GM18519 (cell line): ENCODE data around the gene TNFSF15.

Source experiments
- ATAC-seq: cut with Tn5 transposase; IDR thresholded peaks from one replicate; pipeline ENCODE4 v1.9.1; 2021; ENCODE audit warnings: mild to moderate bottlenecking, moderate library complexity; ENCODE audit not compliant: unreplicated experiment, low FRiP score

Gene TNFSF15

GRCh38 chr9:114805670-114806525, at the start of gene TNFSF15:
Gene TNFSF15 (minus strand): TSS chr9:114806039. CDS start chr9:114806012, 27 bp downstream.
- ATAC-seq = peak; percentile 81

GRCh38 chr9:114855488-114855887, 49.6 kb upstream of the TNFSF15 start:
- no peak for ATAC-seq

GRCh38 chr9:114854736-114855355, 49.0 kb upstream of the TNFSF15 start:
- ATAC-seq = no peak

DNA sequence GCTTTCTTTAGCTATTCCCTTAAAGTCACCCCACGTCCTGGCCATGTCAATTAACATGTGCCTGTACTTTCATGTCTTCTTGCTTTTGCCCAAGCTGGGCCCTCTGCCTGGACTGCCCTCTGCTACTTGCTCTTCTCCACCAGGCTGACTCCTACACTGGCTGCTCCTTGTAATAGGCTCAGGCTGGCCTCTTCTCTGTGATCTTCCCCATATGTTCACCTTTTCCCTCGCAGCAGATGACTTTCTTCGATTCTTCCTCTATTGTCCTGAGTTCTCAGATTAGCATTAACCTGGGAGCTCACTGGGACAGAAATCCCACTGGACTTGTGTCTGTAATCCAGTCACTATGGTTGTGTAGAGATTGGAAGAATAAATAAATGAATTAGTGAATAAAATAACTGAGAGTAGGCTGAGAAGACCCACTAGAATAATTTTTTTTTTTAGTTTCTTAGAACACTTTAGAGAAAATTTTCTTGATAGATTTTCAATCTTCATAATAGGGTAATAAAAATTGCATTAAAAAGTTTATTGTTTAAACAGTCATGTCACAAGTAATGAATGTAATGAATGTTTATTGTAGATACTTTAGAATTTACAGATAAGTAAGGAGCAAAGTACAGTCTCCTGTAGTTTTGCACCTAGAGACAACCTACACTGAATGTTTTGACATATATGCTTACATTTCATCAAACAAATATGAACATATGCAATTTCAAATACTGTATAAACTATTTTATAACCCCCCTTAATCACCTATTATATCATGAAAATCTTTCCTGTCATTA, 47.4 kb upstream of the TNFSF15 start:
- ATAC-seq = no peak

- no peak for ATAC-seq
Observed at GRCh38 chr9:114852050-114852594, 46.3 kb upstream of the TNFSF15 start.

DNA sequence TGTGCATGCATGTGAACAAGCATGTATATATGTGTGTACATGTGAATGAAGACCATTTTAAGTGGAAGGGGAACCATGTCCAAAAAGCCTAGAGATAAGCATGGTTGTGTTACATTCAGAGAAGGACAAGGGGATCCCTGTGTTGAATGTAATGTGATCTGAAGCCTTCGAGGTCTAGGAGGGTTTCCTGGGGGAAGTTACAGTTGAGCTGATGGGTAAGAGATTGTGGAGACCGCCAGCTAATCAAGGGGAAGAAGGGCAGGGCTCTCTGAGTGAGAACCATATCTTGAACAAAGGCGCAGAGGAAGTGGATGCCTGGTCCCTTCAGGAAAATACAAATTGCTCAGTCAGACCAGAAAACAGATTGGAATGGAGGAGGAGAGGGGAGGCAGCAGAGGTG, 45.5 kb upstream of the TNFSF15 start:
- no peak for ATAC-seq

GRCh38 chr9:114850871-114851270, 45.0 kb upstream of the TNFSF15 start:
- ATAC-seq = no peak

DNA sequence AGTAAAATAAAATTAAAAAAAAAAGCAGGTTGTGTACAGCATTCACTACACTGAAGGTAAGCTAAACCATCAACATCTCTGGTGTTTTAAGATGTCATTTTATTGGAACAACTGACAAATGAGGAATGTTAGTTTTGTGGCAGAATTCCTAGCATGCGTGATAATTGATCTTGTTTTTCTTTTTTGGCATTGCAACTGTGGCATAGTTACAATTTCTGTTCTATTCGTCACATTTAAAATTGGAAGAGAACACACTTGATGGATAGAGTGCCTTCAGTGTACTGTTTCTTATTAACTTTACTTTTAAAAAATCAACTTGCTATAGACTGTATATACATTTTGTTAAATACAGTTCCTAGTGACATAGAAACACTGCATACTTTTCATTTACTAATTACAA, 43.6 kb upstream of the TNFSF15 start:
- no peak for ATAC-seq

DNA sequence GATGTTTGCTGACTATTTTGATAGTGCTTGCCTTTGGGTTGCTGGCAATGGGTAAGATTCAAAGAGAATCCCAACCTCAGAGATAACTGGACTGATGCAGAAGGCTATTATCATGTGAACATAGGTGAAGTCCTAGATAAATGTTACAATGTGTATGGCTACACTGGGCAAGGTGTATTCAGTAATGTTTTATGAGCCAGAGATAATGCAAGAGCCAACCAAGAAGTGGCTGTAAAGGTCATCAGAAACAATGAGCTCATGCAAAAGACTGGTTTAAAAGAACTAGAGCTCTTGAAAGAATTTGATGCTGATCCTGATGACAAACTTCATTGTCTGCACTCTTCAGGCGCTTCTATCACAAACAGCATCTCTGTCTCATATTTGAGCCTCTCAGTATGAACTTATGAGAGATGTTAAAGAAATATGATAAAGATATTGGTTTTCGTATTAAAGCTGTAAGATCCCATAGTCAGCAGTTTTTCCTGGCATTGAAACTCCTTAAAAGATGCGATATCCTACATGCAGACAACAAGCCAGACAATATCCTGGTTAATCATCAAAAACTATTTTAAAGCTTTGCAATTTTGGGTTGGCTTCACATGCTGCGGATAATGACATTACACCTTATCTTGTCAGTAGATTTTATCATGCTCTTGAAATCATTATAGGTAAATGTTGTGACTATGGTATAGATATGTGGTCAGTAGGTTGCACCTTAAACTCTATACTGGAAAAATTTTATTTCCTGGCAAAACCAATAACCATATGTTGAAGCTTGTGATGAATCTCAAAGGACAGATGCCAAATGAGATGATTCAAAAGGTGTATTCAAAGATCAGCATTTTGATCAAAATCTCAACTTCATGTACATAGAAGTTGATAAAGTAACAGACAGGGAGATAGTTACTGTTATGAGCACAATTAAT, 41.9 kb upstream of the TNFSF15 start:
- ATAC-seq = no peak

- no peak for ATAC-seq
Observed at GRCh38 chr9:114845373-114845772, 39.5 kb upstream of the TNFSF15 start.

- no peak for ATAC-seq
Observed at GRCh38 chr9:114844766-114845165, 38.9 kb upstream of the TNFSF15 start.

DNA sequence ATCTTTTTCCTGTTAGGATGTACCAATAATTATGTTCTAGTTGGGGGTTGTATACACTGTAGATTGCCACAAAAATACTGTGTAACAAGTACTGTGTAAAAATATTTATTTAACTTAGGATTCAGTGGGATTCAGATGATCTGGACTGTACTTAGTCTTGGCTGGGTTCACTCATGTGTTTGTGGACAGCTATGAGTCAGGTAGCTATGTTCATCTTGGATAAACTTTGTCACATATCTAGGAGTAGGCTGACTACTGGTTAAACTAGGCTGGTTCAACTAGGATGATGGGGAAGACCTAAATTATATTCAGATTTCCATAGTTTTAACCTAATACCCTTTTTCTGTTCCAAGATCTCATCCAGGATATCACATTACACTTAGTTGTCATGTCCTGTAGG, 32.1 kb upstream of the TNFSF15 start:
- no peak for ATAC-seq

- ATAC-seq = no peak
Observed at GRCh38 chr9:114836769-114837168, 30.9 kb upstream of the TNFSF15 start.

DNA sequence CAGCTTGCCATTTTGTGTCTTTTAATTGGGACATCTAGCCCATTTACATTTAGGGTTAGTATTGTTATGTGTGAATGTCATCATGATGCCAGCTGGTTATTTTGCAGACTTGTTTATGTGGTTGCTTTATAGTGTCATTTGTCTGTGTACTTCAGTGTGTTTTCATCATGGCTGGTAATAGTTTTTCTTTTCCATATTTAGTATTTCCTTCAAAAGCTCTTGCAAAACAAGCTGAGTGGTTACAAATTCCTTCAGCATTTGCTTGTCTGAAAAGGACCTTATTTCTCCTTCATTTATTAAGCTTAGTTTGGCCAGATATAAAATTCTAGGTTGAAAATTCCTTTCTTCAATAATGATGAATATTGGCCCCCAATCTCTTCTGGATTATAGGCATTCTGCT, 28.5 kb upstream of the TNFSF15 start:
- no peak for ATAC-seq

DNA sequence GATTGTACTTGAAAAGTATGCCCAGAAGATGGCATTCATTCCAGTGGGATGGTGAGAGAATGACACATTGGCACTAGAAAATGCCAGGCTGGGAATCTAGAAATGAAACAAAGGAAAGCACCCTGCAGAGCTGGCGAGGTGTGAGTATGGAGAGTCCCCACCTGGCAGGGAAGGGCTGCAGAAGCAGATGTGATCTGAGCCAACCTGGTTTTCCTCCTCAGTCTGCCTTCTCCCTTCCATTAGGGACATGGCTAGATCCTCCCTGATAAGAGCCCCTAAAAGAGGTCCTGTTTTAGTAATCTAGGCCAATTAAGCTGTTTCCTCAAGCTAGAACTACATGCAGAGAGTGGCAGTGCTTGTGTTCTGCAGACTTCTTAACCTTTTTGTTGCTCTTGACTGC, 24.7 kb upstream of the TNFSF15 start:
- ATAC-seq = no peak

GRCh38 chr9:114829574-114830440, 24.0 kb upstream of the TNFSF15 start:
- ATAC-seq = no peak

GRCh38 chr9:114828303-114828650, 22.4 kb upstream of the TNFSF15 start:
- no peak for ATAC-seq

- no peak for ATAC-seq
Observed at GRCh38 chr9:114827641-114828302, 21.9 kb upstream of the TNFSF15 start.

DNA sequence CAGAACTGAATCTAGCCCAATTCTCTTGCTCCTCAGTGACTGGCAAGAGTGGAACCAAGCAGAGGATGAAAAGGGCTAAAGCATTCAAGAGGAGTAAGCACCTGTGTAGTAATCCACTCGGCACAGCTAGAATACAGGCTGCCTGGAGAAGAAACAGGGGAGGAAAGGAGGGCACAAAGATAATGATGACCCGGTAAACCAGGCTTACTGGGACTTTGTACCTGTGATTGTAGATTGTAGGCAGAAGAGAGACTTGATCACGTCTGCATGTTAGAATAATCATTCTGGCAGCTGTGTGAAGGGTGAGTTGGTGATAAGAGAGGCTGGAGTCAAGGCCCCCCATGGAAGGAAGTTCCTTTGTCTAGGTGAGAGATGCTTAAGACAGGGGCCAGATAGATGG, 20.6 kb upstream of the TNFSF15 start:
- no peak for ATAC-seq
